PFSK-1 (cell line): ENCODE results near the gene ABCA5.

Experiments used
- FOXP2 ChIP-seq: optimal IDR thresholded peaks from 2 replicates; pipeline ENCODE3; 2011; ENCODE audit warnings: borderline replicate concordance, control low read depth, inconsistent platforms; ENCODE audit not compliant: insufficient read depth; ENCODE audit errors: extremely low read length, extremely low read depth
- POLR2AphosphoS5 ChIP-seq: IDR thresholded peaks from 2 replicates; pipeline ENCODE4 v1.6.1; 2012; ENCODE audit warnings: low read depth, mild to moderate bottlenecking, control low read depth, low read length, moderate library complexity
- SIN3A ChIP-seq: IDR thresholded peaks from 2 replicates; pipeline ENCODE4 v1.6.1; 2012; ENCODE audit warnings: mild to moderate bottlenecking, low read length, moderate library complexity, borderline replicate concordance; ENCODE audit not compliant: insufficient read depth
- TAF1 ChIP-seq: IDR thresholded peaks from 2 replicates; pipeline ENCODE4 v1.6.1; 2012; ENCODE audit warnings: low read length, control low read depth, borderline replicate concordance; ENCODE audit not compliant: insufficient read depth
- TF ChIP-seq, protein P1 (sequence below), 2 experiments: IDR thresholded peaks; 2 replicates each; pipeline versions ENCODE4 v1.6.1 to v1.8.0; 2011 to 2012; ENCODE audit warnings: low read depth in 2 of 2, low read length in 2 of 2, control low read depth in 1 of 2, inconsistent platforms in 1 of 2, mild to moderate bottlenecking in 1 of 2, moderate library complexity in 1 of 2; ENCODE audit not compliant: insufficient read depth in 1 of 2

ABCA5 gene

DNA sequence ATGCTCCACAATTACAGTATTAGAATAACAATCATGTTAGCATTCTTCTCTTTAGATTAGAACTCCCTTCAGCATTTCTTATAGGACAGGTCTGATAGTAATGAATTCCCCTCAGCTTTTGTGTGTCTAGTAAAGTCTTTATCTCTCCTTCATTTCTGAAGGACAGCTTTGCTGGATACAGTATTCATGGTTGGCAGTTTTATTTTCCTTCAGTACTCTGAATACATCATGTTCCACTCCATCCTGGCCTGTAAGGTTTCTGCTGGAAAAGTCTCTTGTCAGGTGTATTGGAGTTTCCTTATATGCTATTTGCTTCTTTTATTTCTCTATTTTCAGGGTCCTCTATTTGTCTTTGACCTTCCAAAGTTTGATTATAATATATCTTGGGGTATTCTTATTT is 94.3 kb downstream of the ABCA5 start:
- TF ChIP-seq TAF1 = no peak
- no peak for TF ChIP-seq FOXP2
- TF ChIP-seq POLR2AphosphoS5 = no peak
- no peak for TF ChIP-seq SIN3A
- TF ChIP-seq, protein P1, sequence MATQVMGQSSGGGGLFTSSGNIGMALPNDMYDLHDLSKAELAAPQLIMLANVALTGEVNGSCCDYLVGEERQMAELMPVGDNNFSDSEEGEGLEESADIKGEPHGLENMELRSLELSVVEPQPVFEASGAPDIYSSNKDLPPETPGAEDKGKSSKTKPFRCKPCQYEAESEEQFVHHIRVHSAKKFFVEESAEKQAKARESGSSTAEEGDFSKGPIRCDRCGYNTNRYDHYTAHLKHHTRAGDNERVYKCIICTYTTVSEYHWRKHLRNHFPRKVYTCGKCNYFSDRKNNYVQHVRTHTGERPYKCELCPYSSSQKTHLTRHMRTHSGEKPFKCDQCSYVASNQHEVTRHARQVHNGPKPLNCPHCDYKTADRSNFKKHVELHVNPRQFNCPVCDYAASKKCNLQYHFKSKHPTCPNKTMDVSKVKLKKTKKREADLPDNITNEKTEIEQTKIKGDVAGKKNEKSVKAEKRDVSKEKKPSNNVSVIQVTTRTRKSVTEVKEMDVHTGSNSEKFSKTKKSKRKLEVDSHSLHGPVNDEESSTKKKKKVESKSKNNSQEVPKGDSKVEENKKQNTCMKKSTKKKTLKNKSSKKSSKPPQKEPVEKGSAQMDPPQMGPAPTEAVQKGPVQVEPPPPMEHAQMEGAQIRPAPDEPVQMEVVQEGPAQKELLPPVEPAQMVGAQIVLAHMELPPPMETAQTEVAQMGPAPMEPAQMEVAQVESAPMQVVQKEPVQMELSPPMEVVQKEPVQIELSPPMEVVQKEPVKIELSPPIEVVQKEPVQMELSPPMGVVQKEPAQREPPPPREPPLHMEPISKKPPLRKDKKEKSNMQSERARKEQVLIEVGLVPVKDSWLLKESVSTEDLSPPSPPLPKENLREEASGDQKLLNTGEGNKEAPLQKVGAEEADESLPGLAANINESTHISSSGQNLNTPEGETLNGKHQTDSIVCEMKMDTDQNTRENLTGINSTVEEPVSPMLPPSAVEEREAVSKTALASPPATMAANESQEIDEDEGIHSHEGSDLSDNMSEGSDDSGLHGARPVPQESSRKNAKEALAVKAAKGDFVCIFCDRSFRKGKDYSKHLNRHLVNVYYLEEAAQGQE (IDR thresholded peaks at IDR 0.05; ENCODE audit: insufficient read depth in 1 of 2, low read depth in 2 of 2, low read length in 2 of 2) = no peak

DNA sequence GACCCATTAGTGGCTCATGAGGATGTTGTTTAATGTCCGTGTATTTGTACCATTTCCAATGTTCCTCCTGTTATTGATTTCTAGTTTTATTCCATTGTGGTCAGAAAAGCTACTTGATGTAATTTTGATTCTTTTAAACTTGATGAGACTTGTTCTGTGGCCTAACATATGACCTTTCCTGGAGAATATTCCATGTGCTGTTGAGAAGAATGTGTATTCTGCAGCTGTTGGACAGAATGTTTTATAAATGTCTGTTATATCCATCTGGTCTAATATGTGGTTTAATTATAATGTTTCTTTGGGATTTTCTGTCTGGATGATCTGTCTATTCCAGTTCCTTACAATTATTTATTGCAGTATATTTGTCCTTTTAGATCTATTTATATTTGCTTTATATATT is 95.4 kb downstream of the ABCA5 start:
- TF ChIP-seq SIN3A (no peak), FOXP2 (no peak), TAF1 (no peak)

GRCh38 chr17:69230939-69231338 is 96.0 kb downstream of the ABCA5 start:
- TF ChIP-seq, protein P1 (IDR thresholded peaks at IDR 0.05; ENCODE audit: insufficient read depth in 1 of 2, low read depth in 2 of 2, low read length in 2 of 2) = no peak
- TF ChIP-seq TAF1 (no peak), POLR2AphosphoS5 (no peak), FOXP2 (no peak), SIN3A (no peak)

DNA sequence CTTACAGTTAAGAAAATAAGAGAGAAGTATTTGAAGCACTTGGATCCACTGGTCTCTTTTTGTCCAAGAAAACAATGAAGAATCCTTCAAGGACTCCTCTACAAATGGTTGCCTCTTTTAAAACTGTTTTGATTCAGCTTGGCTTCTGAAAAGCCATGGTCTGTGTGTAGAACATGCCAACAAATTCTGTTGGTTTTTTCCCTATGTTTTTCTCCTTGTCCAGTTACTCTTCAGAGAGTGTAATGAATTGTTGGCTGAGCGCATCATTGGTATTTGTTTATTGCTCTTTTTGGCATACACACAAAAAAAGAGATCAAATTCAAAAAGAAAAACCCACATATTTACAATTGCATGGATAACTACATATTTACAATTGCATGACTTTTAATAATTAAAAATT is 98.4 kb downstream of the ABCA5 start, which contains the start of gene ABCA10:
Gene ABCA10 (minus strand): TSS at position 249 of the 400 bp plus-strand sequence. CDS start 3,466 bp downstream, outside the sequence.
- TF ChIP-seq POLR2AphosphoS5 (no peak), TAF1 (no peak), SIN3A (no peak), FOXP2 (no peak)
- TF ChIP-seq, protein P1 (IDR thresholded peaks at IDR 0.05; ENCODE audit: insufficient read depth in 1 of 2, low read depth in 2 of 2, low read length in 2 of 2) = no peak

DNA sequence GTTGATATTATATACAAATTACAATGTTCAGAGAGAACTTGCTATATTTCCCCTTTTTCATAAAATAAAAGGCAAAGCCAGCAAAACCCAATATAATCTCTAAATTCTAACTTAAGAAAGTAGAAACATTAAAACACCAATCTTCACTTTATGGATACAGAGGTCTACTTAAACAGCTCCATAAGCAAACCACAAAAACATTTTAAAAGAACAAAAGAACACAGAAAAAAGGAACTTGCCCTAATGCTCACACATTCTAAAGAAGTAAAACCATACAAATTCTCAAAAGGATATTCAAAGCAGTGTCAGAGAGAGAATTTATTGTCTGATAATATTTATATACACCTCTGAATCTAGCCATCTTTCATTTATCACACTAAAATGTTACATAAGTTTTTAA is 98.9 kb downstream of the ABCA5 start:
- TF ChIP-seq TAF1 (no peak), FOXP2 (no peak), POLR2AphosphoS5 (no peak), SIN3A (no peak)
- TF ChIP-seq, protein P1 (IDR thresholded peaks at IDR 0.05; ENCODE audit: insufficient read depth in 1 of 2, low read depth in 2 of 2, low read length in 2 of 2) = no peak
